DMS 273 treated with DMSO at 0.1 percent for 48 hours (cell line): ENCODE data around the gene COL16A1.

Experiments
- DNase-seq: peaks from one replicate; lab custom pipeline; 2025; lab: John Stamatoyannopoulos, UW

Gene COL16A1

DNA sequence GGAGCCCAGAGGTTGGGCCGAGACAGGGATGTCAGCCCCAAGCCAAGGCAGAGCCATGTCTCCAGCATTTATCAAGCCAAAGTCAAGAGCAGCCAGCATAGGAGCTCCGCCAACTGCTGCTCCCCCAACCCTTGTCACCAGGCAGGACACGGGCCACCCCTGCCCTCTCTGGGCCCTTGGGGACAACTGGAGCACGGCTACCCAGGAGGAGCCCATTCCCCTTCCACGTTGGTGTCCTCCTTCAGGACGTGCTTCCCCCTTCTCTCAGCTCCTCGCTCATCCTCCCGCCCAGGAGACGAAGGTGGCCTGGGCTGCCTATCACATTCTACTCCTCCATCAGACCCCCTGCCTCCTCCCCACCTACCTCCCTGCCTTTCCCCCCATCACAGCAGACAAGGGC, 39.3 kb downstream of the COL16A1 start:
- no peak for DNase-seq

GRCh38 chr1:31663622-31664452, 40.0 kb downstream of the COL16A1 start:
- no peak for DNase-seq

- DNase-seq = no peak
Observed at GRCh38 chr1:31662463-31662862, 41.4 kb downstream of the COL16A1 start.

DNA sequence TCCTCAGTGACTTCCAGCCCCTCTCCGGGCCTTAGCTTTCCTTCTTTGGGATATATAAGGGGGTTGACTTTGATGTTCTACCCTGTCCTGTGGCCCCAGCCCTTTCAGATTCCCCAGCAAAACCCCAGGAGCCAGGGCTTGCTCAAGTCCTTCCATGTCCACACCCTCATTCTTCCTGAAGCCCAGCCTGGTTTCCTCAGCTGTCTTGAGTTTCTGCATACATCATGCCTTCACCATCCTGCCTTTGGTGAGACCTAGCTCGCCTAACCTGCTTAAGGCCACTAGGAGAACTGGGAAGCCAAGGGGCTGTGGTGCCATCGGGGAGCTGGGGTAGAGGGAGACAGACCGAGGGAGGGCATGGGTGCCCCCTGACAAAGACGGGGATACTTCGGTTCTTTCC, 42.0 kb downstream of the COL16A1 start:
- DNase-seq = no peak

GRCh38 chr1:31660871-31661455, 42.9 kb downstream of the COL16A1 start:
- no peak for DNase-seq

GRCh38 chr1:31659889-31660288, 43.9 kb downstream of the COL16A1 start:
- no peak for DNase-seq

GRCh38 chr1:31658721-31659120, 45.1 kb downstream of the COL16A1 start:
- no peak for DNase-seq

- DNase-seq = no peak
Observed at GRCh38 chr1:31657972-31658510, 45.8 kb downstream of the COL16A1 start.

- DNase-seq = no peak
Observed at GRCh38 chr1:31657020-31657804, 46.6 kb downstream of the COL16A1 start.

DNA sequence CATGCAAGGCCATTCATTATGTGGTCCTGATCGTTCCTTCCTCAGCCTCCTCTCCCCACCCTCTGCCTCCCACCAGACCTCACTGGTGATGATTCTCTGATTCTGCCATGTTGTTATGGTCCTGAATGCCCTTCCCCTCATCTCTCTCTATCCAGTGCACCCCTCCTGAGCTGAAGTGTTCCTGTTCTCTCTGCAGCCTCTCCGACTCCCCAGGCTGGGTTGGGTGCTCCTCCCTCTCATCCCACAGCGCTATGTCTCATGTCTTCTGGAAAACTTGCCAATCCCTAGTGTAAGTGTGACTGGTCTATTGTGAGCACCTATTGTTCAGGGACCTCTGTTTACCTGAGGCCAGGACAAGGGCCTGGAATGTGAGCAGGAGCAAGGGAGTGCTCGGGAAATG, 48.1 kb downstream of the COL16A1 start:
- no peak for DNase-seq

- DNase-seq = no peak
Observed at GRCh38 chr1:31655104-31655503, 48.7 kb downstream of the COL16A1 start.

DNA sequence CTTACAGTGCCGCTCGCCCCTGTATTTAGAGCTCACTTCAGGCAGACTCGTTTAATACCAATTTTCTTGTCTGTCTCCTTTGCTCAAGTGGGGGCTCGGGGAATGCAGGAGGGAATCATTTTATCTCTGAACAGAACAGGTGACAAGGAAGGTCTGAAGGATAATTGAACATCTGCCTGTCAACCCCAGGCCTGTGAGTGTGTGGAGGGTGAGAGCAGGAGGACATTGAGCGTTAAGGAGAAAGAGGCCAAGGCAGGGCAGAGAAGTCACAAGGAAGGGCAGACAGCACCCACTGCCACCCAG, 49.4 kb downstream of the COL16A1 start:
- DNase-seq = no peak

- DNase-seq = no peak
Observed at GRCh38 chr1:31653717-31654473, 49.9 kb downstream of the COL16A1 start.

DNA sequence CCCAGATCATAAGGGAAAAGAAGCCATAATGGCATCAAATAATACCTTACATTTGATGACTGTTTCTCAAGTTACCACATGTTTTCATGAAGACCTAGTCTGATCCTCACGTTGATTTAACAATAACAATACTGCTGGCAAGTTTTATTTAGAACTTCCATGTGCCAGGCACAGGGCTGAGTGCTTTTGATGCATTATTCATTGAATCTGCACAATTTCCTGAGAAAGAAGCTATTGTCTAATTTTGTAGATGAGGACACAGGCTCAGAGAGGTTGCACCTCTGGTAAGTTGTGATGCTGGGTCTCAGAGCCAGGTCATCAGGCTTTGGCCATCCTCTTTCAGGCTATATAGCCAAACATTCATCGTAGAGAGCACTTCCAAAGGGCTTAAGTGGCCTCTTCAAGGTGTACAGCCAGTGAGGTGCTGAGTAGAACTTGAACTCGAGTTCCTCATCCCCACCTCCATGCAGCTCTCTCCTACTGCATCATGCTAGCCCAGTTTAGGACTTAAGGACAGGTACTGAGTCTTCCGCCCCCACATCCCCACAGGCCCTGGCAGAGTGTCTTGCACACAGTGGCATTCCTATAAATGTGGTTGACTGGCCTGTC, 50.8 kb downstream of the COL16A1 start:
- no peak for DNase-seq

DNA sequence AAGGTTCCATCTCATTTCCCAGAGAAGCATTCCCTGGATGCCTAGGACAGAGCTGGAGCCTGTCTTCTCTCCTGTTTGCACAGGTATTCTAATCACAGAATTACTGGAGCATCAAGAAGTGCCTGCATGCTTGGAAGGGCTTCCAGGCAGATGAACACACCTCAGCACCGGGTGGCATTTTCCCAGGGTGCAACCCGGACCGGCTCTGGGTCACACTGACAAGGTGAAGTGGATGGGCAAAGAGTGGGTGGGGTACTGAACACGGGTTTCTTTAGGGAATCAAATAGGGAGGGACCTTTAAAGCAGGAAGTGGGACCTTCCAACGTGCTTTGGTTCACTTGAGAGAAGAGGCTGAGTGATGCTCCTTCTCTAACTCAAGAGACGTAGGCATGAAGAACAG, 52.1 kb downstream of the COL16A1 start:
- DNase-seq = no peak

- DNase-seq = no peak
Observed at GRCh38 chr1:31651089-31651420, 52.8 kb downstream of the COL16A1 start.

GRCh38 chr1:31650161-31651088, 53.4 kb downstream of the COL16A1 start:
- no peak for DNase-seq

DNA sequence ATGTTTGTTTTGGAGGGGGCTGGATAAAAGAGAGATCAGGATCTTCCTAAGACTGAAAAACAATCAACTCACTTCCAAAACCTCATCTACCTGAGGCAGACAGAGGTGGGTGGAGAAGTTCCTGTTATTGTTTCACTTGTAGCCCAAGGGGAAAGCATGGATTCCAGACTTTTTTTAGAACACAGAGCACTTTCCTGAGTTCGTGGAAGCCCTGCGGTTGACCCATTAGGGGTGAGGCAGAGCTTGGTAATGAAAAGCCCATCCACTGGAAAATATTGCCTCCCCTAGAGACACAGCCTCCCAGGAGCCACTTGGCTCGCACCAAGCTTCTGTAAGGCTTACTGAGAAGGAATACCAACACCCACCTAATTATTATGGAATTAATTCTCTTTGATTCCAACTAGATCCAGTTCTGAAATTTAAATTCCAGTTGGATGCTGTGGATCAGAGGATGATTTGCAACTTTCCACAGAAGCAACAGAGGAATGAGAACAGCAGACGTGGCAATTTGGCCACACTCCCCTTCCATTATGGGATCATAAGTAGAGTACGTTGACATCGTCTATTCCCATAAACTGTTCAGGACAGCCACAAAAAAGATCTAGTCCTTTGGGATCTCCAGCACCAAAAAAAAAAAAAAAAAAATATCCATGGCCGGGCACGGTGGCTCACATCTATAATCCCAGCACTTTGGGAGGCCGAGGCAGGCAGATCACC, 55.0 kb downstream of the COL16A1 start:
- DNase-seq = no peak

- no peak for DNase-seq
Observed at GRCh38 chr1:31648190-31648589, 55.6 kb downstream of the COL16A1 start.

- DNase-seq = no peak
Observed at GRCh38 chr1:31647106-31647505, 56.7 kb downstream of the COL16A1 start.
